Measurements from ENCODE around the gene TMEM107.
A peak's percentile ranks its signal among the peaks of the same experiment; 100 is the strongest.

The TMEM107 gene

DNA sequence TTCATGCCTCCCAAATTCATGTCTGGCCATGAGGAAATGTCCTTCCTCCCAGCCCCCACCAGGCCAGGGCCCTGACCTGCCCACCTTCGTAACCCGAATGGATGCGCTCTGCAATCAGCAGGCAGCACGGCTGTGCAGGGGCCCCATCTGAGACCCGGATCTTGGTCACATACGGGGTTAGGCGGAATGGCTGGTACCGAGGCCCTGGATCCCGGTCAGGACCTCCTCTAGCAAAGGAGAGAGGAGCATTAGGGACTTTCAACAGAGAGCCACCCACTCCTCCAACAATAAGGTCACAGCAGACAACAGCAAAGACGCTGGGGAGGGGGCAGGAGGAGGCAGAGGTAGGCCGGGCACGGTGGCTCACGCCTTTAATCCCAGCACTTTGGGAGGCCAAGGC, 27.6 kb downstream of the TMEM107 start:
- DNase-seq, result no peak

DNA sequence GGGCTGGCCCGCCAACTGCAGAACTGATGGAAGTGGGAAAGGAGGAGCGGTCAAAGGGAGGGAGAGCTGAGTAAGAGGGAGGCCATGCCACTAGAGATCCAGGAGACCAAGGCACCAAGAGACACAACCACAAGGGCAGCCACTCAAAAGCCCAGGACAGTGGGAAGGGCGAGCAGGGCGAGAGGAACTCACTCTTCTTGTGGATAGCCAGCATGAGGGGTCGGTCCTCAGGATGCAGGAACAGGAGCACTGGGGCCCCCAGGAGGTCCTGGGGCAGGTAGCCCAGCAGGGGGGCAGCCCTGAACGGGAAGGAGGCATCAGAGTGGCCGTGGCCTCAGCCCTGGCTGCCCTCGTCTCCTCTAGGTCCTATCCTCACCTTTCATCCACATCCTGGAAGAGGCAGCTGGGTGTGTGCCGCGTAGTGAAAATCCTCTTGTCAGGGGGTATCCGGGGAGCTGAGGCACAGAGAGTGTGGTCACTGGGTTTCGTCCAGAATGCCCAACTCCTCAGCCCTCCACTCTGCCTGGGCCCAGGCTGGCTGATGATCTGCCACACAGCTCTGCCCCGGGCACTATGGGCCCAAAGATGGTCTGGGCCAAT, 28.3 kb downstream of the TMEM107 start:
- DNase-seq, result no peak

DNA sequence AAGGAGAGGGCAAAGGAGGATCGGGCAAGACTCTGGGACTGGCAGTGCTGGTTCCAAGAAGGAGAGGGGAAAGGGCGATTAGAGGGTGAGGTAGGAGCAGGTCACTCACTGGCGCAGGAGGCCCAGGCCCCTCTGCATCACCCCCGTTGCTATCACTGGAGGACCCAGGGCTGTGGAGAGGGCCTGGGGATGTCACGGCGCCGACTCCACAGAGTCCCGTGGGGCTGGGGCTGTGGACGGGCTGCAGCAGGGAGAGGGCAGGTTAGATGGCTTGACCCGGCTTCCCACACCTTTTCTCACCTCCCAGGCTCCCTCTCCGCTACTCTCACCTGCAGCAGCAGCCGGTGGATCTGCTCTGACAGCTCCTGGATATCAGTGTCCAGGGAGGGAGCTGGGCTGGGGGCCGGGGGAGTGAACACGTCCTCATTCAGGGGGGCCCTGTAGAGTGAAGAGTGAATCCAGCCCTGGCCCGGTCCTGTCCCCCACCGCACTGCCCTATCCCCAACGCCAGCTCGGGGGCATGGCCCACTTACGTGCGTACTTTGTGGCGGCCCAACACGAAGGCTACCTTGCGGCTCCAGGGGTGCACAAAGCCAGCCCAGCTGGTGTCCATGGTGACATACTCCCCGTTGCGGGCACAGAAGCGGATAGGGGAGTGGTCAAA, 28.9 kb downstream of the TMEM107 start:
- DNase-seq, result no peak

DNA sequence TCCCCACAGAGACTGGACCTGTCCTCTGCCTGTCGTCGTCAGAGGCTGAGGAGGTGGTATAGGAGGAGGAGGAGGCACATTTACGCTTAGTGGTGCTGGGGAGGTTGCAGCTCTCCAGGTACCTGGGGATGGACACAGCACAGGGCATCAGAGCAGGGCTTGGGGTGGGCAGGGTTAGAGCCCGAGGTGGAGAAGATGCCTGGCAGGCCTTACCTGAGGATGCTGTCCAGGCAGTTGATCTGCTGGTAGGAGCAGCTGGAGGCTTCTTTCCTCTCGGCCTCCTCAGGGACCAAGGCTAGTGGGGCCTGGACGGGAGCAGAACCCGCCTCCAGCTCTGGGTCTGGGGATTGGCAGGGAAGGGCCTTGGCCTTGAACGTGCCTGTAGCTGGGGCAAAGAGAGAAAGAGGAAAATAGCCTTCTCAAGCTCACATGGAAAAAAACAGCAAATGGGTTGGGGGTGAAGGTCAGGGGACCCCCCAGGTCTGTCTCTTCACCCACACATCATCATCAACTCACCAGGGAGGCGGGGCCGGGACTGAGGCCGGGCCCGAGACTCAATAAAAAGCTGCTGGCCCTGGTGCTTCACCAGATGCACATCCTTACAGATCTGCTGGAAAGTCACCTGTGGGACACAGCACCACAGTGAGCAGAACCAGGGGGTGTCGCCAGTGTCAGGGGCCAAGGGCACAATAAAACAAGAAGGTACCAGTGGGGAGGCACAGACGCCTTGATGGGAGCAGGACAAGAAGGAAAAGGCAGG, 29.6 kb downstream of the TMEM107 start:
- DNase-seq, result no peak

DNA sequence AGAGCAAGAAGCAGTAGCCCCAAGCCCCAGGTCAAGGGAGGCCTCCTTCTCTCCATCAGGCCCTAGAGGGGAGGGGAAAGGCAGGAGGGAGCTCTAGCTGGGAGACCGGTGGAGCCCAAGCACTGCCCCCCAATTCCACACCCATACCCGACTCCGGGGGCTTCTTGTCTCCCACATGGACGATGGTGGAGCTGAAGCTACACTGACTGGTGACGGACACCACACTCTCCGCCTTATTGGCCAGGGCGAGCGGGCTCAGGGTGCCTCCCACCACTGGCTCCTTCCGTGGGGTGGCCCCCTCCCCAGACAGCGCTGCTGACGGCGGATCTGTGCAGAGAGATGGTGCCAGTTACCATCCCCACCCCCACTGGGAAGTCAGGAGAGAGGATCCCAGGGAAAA, 30.4 kb downstream of the TMEM107 start:
- no peak for DNase-seq

DNA sequence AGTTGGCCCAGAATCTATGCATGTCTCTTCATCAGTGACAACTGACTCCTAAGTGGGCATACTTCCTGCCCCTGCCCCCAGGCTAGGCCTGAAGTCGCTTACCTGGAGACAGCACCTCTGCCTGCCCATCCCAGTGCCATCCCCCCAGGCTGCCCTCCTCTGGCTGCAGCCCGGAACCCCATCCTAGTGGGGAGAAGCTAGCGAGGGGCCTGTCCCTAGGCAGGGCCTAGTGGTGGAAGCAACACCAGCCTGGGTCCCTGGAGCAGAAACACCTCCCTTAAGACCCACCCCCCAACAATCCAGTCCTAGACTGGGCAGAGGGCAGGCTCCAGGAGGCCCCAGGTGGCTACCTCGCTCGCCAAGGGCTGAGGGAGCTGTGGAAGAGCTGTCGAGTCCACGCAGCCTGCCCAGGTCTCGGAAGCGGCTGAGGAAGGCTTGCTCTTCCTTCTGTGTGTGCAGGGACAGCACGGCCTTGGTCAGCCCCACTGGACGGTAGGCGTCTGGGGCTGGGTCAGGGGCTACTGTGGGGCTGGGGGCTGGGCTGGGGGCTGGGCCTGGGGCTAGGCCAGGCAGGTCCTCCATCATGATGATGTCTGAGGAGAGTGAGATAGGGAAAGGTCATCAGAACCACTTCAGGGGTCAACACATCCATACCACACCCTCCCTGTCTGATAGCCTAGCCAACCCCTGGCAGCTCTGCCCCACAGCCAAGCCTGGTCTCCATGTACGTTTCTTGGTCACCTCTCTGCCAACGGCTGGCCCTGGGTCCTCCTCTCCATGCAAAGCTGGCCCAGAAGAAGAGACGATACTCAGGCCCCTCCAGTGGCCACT, 31.6 kb downstream of the TMEM107 start:
- no peak for DNase-seq

DNA sequence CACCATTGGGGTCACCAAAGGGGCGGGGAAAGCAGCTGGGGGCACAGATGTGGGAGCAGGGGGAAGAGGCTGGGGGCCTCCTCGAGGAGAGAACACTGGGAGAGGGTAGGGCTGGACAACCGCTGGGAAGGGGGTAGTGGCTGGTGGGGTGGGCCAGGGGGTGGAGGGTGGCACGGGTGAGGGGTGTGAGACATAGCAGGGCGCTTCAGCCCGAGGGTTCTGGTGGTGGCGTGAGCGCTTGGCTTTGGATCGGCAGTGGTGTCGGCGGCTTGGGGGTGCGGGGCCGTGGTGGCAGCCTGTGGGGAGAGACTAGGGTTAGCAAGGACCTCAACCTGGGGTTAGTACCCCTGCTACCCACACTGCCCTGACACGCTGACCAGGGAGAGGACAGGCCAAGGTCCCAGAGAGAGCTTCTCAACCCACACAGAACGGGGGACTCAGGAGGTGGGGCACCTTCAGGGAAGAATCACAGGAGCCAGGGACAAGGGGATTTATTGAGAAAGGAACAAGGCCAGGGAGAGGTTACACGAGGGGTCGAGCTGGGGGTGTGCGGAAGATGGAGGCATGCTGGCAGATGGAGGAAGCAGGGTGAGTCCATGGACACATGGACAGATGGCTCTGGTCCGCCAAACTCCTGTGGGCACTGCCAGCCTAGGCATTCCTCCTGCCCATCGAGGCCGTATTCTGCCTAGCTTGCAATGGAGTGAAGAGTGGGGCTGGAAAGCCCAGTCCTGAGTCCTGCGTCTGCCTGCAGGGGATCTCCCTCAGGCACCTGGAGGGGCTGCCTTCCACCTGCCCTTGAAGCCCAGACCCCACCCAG, 32.4 kb downstream of the TMEM107 start:
- no peak for DNase-seq

DNA sequence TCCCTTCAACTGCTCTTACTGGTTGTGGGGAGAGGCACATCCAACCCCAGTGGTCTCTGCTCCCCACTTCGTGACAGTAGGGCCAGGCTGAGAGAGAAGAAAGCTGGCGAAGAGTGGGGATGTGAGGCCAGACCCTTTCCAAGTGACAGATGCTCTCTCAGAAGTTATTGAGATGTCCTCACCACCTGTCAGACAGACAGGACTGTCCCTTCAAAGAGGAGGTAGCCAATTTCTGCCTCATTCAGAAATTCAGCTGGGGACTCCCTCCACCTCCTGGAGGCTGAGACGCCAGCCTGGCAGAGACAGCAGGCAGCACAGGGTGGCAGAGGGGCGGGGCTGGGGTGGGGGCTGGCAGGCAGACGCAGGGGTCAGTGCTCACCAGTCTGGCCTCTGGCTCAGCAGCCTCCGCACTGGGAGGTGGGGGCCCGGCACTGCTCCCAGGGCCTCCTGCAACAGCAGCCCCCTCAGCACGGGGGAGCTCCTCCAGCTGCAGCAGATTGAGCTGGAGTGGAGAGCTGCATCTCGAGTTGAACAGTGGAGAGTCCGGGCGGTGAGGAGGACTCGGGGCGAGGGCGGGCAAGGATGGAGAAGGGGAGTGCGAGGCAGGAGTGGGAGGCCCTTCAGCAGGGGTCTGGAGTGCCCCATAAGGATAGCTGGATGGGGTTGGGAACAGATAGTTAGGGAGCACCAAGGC, 33.1 kb downstream of the TMEM107 start:
- DNase-seq, result no peak

DNA sequence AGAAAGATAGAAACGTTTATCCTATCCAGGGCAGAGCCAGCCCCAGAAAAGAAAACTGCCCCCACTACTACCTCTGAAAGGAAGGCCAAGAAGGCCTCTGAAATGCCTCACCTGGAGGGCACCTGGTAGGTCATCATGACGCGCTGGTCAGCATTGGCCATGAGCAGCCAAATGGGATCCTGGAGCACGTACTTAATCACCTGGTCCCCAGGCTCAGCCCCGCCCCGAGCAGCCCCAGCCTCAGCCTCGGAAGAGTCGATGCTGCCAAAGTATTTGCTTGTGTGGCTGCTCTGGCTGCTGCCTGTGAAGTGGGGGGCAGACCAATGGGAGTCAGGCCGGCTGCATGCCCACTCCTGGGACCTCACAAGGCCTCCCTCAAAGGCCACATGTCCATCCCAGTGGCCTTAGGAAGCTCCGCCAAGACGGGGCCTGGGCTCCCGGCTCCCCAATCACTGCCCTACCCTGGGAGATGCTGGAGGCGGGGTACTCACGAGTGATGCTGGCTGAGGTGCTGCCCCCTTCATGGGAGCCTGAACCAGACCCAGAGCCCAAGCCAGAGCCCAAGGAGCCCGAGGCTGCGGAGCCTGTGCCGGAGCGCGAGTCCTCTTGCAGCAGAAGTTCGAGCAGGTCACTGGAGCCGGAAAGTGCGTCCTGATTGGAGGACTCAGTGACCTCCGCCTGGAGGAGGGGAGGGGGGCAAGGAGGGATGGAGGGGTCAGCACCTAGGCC, 33.9 kb downstream of the TMEM107 start:
- no peak for DNase-seq

DNA sequence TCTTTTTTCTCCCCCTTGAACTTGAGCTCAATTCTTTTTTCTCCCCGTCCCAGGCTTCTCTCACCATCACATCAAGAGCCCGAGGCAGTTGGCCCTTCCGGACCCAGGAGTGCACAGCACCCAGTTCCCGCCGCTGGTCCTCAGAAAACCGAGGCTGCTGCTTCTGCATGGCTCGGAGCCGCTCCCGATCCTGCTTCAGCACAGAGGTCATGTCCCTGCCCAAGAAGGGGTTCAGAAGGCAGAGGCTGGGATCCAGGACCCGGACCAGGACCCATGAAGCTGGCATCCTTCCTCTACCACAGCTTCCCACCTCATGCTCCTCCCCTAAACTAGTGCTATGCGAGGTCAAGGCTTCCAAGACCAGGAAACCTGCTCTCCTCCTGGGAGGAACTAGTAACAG, 34.4 kb downstream of the TMEM107 start:
- DNase-seq, result no peak

DNA sequence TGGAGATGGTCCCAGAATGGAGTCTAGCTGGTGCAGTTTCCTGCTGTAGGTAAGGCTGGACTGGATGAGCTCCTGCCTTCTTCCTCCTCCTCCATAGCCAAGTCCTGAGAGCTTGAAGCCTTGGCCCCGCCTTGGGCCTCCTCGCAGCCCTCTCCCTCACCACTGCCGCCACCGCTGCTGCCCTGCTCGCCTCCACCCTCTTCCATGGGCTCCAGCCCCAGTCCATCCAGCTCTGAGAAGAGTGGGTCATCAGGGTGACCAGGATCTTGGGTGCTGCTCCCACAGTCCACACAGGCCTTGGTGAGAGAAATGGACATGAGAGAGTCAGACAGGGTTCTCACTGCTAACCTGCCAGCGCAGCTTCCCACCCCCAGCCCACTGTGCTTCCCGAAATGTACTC, 35.1 kb downstream of the TMEM107 start:
- no peak for DNase-seq

DNA sequence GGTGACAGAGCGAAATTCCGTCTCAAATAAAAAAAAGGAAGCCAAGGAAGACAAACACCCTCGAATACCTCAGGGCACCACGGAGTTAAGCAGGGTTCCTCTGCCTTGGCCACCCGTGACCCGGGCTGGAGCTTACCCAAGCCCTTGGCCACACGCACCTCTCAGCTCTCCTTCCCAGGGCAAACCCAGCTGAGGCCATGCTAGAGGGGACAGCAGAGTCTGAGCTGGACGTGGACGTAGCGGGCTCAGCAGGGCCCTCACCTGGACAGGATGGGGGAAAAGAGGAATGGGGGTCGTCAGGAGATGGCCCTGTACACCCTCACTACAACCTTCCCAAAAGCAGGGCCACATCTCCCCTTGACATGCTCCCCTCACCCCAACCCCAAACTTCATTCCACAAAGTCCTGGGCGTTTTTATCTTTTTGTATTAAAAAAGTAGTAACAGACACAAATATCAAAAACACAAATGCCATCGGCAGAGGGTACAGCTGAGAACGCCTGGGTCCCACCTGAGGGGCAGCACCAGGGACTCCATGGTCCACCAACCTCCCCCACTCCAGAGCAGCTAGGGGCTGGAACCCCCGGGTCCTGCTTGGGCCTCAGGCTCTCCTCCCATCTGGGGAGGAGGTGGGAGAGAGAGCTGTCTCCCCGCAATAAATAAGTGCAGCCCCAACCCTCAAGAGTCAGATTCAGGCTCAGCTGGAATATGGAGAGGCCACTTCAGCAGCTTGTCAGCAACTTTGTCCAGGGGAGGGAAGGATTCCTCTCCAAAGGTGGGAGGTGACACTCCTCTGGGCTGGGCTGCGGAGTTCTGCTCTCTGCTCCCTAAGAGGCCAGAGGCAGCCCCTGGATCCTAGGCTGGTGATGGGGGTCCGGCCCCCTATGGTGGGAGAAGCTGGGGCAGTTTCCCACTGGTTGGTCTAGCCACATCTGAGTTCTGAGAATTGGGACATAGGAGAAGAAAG, 35.8 kb downstream of the TMEM107 start:
- no peak for DNase-seq

DNA sequence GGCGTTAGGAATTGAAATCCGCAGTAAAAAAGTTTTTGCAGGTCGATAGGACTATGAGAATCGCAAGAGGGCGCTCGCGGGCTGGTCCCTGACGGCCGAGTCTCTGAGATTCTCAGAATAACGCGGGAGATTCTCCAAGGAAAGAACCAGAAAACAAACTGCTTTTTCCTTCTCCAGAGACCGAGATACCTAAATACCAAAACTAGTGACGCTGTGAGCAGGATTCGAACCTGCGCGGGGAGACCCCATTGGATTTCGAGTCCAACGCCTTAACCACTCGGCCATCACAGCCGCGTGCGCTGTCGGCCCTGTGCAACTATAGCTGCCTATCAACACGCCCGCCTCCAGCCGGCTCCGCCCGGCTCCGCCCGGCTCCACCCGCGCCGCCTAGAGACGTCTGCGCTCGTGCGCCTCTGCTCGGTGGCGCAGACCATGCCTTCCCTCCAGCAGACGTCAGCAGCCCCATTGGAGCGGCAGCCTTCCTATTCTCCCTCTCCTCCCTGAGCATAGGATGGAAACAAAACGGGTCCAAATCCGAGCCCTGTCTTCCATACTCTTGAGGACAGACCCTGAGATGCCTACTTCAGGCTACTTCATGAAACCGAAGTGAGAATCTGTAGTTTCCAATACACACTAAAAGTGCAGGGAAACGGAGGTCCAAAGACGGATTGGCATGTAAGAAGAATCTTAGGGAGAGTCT, 37.4 kb downstream of the TMEM107 start:
- peak; percentile 93 for DNase-seq

DNA sequence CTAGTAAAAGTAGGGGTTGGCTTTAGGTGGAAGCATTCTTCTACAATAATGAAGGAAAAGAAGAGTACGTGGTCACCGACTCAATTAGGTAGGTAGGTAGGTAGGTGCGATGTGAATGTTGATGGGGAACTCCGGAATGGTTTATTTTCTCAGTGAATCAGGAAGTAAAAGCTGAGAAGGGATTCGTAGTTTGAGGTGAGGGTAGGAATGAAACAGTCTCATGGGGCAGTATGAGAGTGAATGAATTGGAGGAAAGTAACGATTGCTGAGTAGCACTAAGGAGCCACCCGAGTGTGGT, 37.9 kb downstream of the TMEM107 start:
- DNase-seq, result no peak

DNA sequence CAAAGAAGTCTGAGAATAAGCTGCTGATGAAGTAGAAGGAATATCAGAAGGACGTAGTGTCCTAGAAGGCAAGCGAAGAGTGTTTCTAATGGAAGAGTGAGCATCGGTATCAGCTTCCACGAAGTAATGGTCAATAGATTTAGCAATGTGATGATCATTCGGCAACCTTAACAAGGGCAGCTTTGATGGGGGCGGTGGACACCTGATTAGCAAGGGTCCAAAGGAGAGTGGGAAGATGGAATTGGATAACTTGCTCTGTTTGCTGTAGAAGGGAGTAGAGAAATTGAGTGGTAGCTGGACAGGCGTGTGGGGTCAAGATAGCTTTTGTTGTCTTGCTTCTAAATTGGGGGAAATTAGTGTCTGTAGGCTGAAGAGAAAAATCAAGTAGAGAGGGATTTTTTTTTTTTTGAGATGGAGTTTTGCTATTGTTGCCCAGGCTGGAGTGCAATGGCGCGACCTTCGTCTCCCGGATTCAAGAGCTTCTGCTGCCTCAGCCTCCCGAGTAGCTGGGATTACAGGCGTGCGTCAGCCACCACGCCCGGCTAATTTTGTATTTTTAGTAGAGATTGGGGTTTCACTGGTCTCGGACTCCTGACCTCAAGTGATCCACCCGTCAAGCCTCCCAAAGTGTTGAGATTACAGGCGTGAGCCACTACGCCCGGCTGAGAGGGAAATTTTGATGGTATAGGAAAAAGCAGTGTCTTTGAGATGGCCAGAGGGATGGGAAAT, 38.4 kb downstream of the TMEM107 start:
- DNase-seq, result no peak

DNA sequence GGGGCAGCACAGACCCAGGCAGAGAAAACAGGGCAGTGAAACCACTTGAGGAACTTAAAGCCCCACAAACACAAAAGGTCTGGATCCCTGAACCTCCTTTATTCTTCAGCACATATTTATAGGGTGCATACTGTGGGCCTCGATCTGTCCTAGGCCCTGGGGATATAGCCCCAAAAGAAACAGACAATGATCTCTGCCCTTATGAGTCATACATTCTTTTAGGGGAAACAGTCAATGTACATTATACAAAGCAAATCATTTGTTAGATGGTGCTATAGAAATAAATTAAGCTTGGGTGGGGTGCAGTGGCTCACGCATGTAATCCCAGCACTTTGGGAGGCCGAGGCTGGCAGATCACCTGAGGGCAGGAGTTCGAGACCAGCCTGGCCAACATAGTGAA, 42.2 kb downstream of the TMEM107 start:
- no peak for DNase-seq

DNA sequence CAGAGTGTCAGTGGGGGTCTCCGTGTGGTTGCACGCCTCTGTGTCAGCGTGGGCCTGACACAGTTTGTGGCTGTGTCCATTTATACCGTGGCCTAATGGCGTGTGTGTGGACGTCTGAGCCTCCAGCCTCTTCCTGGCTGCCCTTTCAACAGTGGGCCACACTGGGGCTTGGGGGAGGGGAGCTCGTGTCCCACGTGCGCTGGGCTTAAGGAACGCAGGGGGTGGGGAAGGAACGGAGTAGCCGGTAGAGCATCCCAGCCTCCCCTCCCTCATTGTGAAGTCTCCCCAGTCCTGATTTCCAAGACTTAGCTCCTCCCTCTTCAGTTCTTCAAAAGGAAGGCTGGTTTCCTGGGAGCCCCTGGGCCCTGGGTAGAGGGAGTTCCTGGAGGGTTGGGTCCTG, 42.8 kb downstream of the TMEM107 start:
- DNase-seq, result no peak

DNA sequence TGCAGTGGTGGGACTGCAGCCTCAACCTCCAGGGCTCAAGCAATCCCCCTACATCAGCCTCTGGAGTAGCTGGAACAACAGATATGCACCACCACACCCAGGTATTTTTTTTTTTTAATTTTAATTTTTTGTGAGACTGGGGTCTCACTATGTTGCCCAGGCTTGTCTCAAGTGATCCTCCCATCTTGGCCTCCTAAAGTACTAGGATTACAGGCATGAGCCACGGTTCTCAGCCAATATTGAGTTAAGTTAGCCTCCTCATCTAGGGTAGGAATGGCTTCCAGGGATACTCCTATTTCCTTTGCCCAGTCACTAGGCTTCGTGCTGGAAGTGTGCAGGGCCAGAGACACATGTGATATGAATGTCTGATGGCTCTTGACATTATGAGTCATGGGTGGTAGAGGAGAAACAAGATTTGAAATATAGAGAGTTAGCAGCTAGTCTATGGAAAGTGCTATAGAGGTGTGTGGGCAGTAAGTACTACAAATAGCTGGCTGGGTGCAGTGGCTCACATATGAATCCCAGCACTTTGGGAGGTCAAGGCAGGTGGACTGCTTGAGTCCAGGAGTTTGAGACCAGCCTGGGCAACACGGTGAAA, 44.2 kb downstream of the TMEM107 start:
- no peak for DNase-seq
